ENCODE results near the gene MEX3C.

The MEX3C gene

GRCh38 chr18:51171625-51172259 is 25.7 kb downstream of the MEX3C start:
- no peaks in the 10 kb centered on the region for H3K27me3 ChIP-seq (ENCODE audit: insufficient read depth, low read length, poor library complexity)
- peaks cover 5% of the 10 kb centered on the region for H3K79me1 ChIP-seq (ENCODE audit: low read length)
- DNase-seq = no peak
- no peak overlapping the region for H3K9ac ChIP-seq (ENCODE audit: low read length)
- no peak overlapping the region for H3K56ac ChIP-seq (ENCODE audit: low read length)
- H3K79me2 ChIP-seq (ENCODE audit: control insufficient read depth, insufficient read depth, low read length) = peaks cover 9% of the 10 kb centered on the region
- H4K8ac ChIP-seq (ENCODE audit: low read depth, low read length) = no peak overlapping the region
- H3K4me3 ChIP-seq (ENCODE audit: low read length) = no peak overlapping the region
- H3K18ac ChIP-seq (ENCODE audit: low read length) = no peak overlapping the region
- no peak overlapping the region for H2BK15ac ChIP-seq (replicated peaks; ENCODE audit: low read depth)
- H3K4ac ChIP-seq (ENCODE audit: low read depth, low read length) = no peak overlapping the region
- no peak overlapping the region for H4K5ac ChIP-seq (ENCODE audit: low read length)
- H3K4me1 ChIP-seq (ENCODE audit: control insufficient read depth, low read depth, low read length) = no peaks in the 10 kb centered on the region
- H2BK5ac ChIP-seq (ENCODE audit: low read length) = no peak overlapping the region
- no peak overlapping the region for H3K4me2 ChIP-seq (ENCODE audit: low read length)
- no CpG with 5 or more reads among the region's 1 CpG for WGBS (ENCODE audit: extremely low coverage, insufficient coverage, low lambda C conversion rate)
- no peak overlapping the region for H2BK120ac ChIP-seq (ENCODE audit: low read depth, low read length)
- H2AK5ac ChIP-seq (ENCODE audit: low read length) = no peak overlapping the region
- H3K36me3 ChIP-seq (ENCODE audit: control insufficient read depth, insufficient read depth, low read length) = peaks cover 1% of the 10 kb centered on the region
- no peak overlapping the region for H3K27ac ChIP-seq (ENCODE audit: low read depth, low read length)
- no peak overlapping the region for H3K23ac ChIP-seq (ENCODE audit: low read length)

- Histone ChIP-seq H2AK5ac (ENCODE audit: low read length) (no peak overlapping the region), H3K4me3 (ENCODE audit: low read length) (no peak overlapping the region), H3K18ac (ENCODE audit: low read length) (no peak overlapping the region), H3K4me1 (ENCODE audit: control insufficient read depth, low read depth, low read length) (no peaks in the 10 kb centered on the region), H2BK15ac (replicated peaks; ENCODE audit: low read depth) (no peak overlapping the region), H3K79me2 (ENCODE audit: control insufficient read depth, insufficient read depth, low read length) (peaks cover 4% of the 10 kb centered on the region), H3K36me3 (ENCODE audit: control insufficient read depth, insufficient read depth, low read length) (no peaks in the 10 kb centered on the region), H2BK5ac (ENCODE audit: low read length) (no peak overlapping the region), H3K79me1 (ENCODE audit: low read length) (peaks cover 2% of the 10 kb centered on the region), H4K5ac (ENCODE audit: low read length) (no peak overlapping the region), H4K8ac (ENCODE audit: low read depth, low read length) (no peak overlapping the region), H3K4me2 (ENCODE audit: low read length) (no peak overlapping the region), H3K23ac (ENCODE audit: low read length) (no peak overlapping the region), H3K56ac (ENCODE audit: low read length) (no peak overlapping the region), H3K27ac (ENCODE audit: low read depth, low read length) (no peak overlapping the region), H2BK120ac (ENCODE audit: low read depth, low read length) (no peak overlapping the region), H3K9ac (ENCODE audit: low read length) (no peak overlapping the region), H3K27me3 (ENCODE audit: insufficient read depth, low read length, poor library complexity) (no peaks in the 10 kb centered on the region), H3K4ac (ENCODE audit: low read depth, low read length) (no peak overlapping the region)
- no CpG with 5 or more reads among the region's 3 CpGs for WGBS (ENCODE audit: extremely low coverage, insufficient coverage, low lambda C conversion rate)
- DNase-seq = no peak
Measured at GRCh38 chr18:51171223-51171622, 26.3 kb downstream of the MEX3C start.

- Histone ChIP-seq H3K4me2 (ENCODE audit: low read length) (no peak overlapping the region), H3K36me3 (ENCODE audit: control insufficient read depth, insufficient read depth, low read length) (no peaks in the 10 kb centered on the region), H3K79me1 (ENCODE audit: low read length) (peaks cover 2% of the 10 kb centered on the region), H3K4me1 (ENCODE audit: control insufficient read depth, low read depth, low read length) (no peaks in the 10 kb centered on the region), H3K27me3 (ENCODE audit: insufficient read depth, low read length, poor library complexity) (no peaks in the 10 kb centered on the region), H2BK120ac (ENCODE audit: low read depth, low read length) (no peak overlapping the region), H3K18ac (ENCODE audit: low read length) (no peak overlapping the region), H3K27ac (ENCODE audit: low read depth, low read length) (no peak overlapping the region), H2AK5ac (ENCODE audit: low read length) (no peak overlapping the region), H3K4ac (ENCODE audit: low read depth, low read length) (no peak overlapping the region), H3K79me2 (ENCODE audit: control insufficient read depth, insufficient read depth, low read length) (peaks cover 3% of the 10 kb centered on the region), H4K5ac (ENCODE audit: low read length) (no peak overlapping the region), H3K4me3 (ENCODE audit: low read length) (no peak overlapping the region), H4K8ac (ENCODE audit: low read depth, low read length) (no peak overlapping the region), H3K9ac (ENCODE audit: low read length) (no peak overlapping the region), H2BK15ac (replicated peaks; ENCODE audit: low read depth) (no peak overlapping the region), H3K23ac (ENCODE audit: low read length) (no peak overlapping the region), H2BK5ac (ENCODE audit: low read length) (no peak overlapping the region), H3K56ac (ENCODE audit: low read length) (no peak overlapping the region)
- WGBS (ENCODE audit: extremely low coverage, insufficient coverage, low lambda C conversion rate) = no CpG with 5 or more reads among the region's 3 CpGs
- no peak for DNase-seq
Measured at GRCh38 chr18:51170664-51171063, 26.8 kb downstream of the MEX3C start.

GRCh38 chr18:51169731-51170130 is 27.8 kb downstream of the MEX3C start:
- Histone ChIP-seq H2AK5ac (ENCODE audit: low read length) (no peak overlapping the region), H3K9ac (ENCODE audit: low read length) (no peak overlapping the region), H4K5ac (ENCODE audit: low read length) (no peak overlapping the region), H3K27me3 (ENCODE audit: insufficient read depth, low read length, poor library complexity) (no peaks in the 10 kb centered on the region), H2BK5ac (ENCODE audit: low read length) (no peak overlapping the region), H2BK15ac (replicated peaks; ENCODE audit: low read depth) (no peak overlapping the region), H3K56ac (ENCODE audit: low read length) (no peak overlapping the region), H3K36me3 (ENCODE audit: control insufficient read depth, insufficient read depth, low read length) (no peaks in the 10 kb centered on the region), H2BK120ac (ENCODE audit: low read depth, low read length) (no peak overlapping the region), H3K79me2 (ENCODE audit: control insufficient read depth, insufficient read depth, low read length) (no peaks in the 10 kb centered on the region), H3K27ac (ENCODE audit: low read depth, low read length) (no peak overlapping the region), H3K79me1 (ENCODE audit: low read length) (no peaks in the 10 kb centered on the region), H3K4me1 (ENCODE audit: control insufficient read depth, low read depth, low read length) (peaks cover 2% of the 10 kb centered on the region), H3K18ac (ENCODE audit: low read length) (no peak overlapping the region), H3K23ac (ENCODE audit: low read length) (no peak overlapping the region), H3K4me2 (ENCODE audit: low read length) (no peak overlapping the region), H3K4me3 (ENCODE audit: low read length) (no peak overlapping the region), H3K4ac (ENCODE audit: low read depth, low read length) (no peak overlapping the region), H4K8ac (ENCODE audit: low read depth, low read length) (no peak overlapping the region)
- no peak for DNase-seq

GRCh38 chr18:51168960-51169662 is 28.4 kb downstream of the MEX3C start:
- Histone ChIP-seq H2BK5ac (ENCODE audit: low read length) (no peak overlapping the region), H4K5ac (ENCODE audit: low read length) (no peak overlapping the region), H3K4me1 (ENCODE audit: control insufficient read depth, low read depth, low read length) (peaks cover 2% of the 10 kb centered on the region), H2BK120ac (ENCODE audit: low read depth, low read length) (no peak overlapping the region), H2AK5ac (ENCODE audit: low read length) (no peak overlapping the region), H3K27me3 (ENCODE audit: insufficient read depth, low read length, poor library complexity) (no peaks in the 10 kb centered on the region), H2BK15ac (replicated peaks; ENCODE audit: low read depth) (no peak overlapping the region), H3K9ac (ENCODE audit: low read length) (no peak overlapping the region), H3K18ac (ENCODE audit: low read length) (no peak overlapping the region), H3K79me2 (ENCODE audit: control insufficient read depth, insufficient read depth, low read length) (no peaks in the 10 kb centered on the region), H3K23ac (ENCODE audit: low read length) (no peak overlapping the region), H3K4ac (ENCODE audit: low read depth, low read length) (no peak overlapping the region), H3K36me3 (ENCODE audit: control insufficient read depth, insufficient read depth, low read length) (no peaks in the 10 kb centered on the region), H3K79me1 (ENCODE audit: low read length) (no peaks in the 10 kb centered on the region), H3K4me3 (ENCODE audit: low read length) (no peak overlapping the region), H3K56ac (ENCODE audit: low read length) (no peak overlapping the region), H4K8ac (ENCODE audit: low read depth, low read length) (no peak overlapping the region), H3K4me2 (ENCODE audit: low read length) (no peak overlapping the region), H3K27ac (ENCODE audit: low read depth, low read length) (no peak overlapping the region)
- no CpG with 5 or more reads among the region's 6 CpGs for WGBS (ENCODE audit: extremely low coverage, insufficient coverage, low lambda C conversion rate)
- no peak for DNase-seq
